Fibroblast of pulmonary artery (primary cell): Measurements from ENCODE around the gene AKAP6.

Experiments used
- DNase-seq: peaks from one replicate; pipeline ENCODE4 v3.0.0-alpha.2; 2010; ENCODE audit warnings: low read depth
- H3K4me3 ChIP-seq: replicated peaks from 2 replicates; pipeline ENCODE4 v1.5.1; 2011; ENCODE audit warnings: low read depth, mild to moderate bottlenecking, control low read depth, low read length, moderate library complexity
- TF ChIP-seq, protein P1 (sequence below): IDR thresholded peaks from 2 replicates; pipeline ENCODE4 v1.5.1; 2011; ENCODE audit warnings: mild to moderate bottlenecking, control low read depth, low read length, inconsistent platforms; ENCODE audit errors: missing control alignments

The AKAP6 gene

DNA sequence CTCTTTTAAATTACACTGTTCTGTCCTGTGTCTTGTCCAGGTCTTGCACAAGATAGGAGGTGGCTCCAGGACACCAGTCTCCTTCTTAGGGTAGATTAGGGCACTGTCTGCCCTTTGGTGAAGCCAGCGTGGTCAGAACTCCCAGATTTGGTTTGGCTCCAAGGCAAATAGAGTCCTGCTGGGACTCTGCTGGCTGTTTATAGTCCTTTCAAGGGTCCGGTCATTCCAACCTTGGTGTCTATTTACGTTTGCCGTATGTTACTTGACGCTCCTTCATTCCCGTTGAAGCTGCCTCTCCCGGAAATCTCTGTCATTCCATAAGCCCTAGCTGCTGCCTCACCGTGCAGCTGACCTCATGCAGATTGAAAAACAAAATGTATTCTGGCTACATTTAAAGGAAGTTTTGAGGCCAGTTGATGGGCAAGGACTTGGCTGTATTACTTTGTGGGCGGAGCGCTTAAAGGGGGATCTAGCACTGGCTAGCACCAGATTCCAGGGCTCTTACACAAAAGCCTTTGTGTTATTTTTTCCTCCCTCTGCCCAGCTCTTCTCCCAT is 180.6 kb downstream of the AKAP6 start:
- peak overlapping the region; percentile 18 for H3K4me3 ChIP-seq
- DNase-seq: peak; percentile 99
- TF ChIP-seq, protein P1, sequence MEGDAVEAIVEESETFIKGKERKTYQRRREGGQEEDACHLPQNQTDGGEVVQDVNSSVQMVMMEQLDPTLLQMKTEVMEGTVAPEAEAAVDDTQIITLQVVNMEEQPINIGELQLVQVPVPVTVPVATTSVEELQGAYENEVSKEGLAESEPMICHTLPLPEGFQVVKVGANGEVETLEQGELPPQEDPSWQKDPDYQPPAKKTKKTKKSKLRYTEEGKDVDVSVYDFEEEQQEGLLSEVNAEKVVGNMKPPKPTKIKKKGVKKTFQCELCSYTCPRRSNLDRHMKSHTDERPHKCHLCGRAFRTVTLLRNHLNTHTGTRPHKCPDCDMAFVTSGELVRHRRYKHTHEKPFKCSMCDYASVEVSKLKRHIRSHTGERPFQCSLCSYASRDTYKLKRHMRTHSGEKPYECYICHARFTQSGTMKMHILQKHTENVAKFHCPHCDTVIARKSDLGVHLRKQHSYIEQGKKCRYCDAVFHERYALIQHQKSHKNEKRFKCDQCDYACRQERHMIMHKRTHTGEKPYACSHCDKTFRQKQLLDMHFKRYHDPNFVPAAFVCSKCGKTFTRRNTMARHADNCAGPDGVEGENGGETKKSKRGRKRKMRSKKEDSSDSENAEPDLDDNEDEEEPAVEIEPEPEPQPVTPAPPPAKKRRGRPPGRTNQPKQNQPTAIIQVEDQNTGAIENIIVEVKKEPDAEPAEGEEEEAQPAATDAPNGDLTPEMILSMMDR: no peak

DNA sequence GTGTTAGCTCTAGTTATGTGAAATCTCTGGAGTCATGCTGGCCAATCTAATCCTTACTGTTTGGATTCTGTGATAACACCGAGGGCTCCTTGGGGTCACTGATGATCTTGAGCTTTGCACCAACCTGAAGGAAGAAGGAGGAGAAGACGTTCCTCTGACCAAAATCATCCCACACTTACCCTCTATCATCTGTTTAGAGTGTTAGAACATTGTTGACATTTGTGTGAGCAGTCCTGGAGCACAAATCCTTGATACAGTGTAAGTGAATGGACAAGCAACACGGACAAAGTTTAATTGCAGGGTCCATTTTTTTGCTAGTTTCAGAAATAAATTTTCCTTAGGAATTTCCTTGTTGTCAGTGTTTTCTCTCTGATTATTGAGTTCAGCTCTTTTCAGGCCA is 181.7 kb downstream of the AKAP6 start:
- no peak for DNase-seq
- H3K4me3 ChIP-seq: no peak overlapping the region
- TF ChIP-seq, protein P1: no peak

DNA sequence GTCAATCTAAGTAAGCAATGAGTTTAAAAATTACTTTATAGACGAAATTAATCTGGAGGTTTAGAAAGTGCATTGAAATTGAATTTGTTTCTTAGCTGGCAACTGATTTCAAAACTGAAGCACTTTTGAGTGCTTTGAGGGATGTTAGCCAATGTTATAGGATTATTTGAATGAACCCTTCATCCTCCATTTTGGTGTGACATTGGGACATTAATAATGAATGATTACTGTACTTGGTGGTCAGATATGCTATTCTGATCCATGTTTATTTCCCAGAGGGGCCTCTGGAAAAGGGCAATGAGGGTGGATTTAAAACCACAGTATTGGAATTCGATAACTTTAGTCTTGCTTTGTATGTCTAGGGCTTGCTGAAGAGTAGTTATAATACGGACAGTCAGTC is 183.2 kb downstream of the AKAP6 start:
- no peak for DNase-seq
- TF ChIP-seq, protein P1: no peak
- H3K4me3 ChIP-seq: no peak overlapping the region

DNA sequence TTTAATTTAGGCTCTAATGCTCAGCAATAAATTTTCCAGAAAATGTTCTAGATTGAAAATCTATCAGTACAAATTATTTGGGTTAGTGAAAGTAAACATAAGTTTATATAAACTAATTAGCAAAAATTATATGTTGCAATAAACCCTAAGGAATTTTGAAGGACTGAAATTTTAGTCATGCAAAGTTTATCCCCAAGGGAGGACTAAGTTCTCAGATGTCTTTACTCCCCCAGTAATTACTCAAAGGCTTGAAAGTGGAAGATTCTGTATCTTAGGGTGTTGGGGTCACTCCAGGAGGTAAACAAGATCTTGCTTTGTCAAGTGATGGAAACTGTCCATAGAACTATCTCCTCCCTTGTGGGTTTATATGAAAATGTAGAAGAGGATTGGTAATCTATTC is 183.7 kb downstream of the AKAP6 start:
- DNase-seq: no peak
- TF ChIP-seq, protein P1: no peak
- H3K4me3 ChIP-seq: no peak overlapping the region

DNA sequence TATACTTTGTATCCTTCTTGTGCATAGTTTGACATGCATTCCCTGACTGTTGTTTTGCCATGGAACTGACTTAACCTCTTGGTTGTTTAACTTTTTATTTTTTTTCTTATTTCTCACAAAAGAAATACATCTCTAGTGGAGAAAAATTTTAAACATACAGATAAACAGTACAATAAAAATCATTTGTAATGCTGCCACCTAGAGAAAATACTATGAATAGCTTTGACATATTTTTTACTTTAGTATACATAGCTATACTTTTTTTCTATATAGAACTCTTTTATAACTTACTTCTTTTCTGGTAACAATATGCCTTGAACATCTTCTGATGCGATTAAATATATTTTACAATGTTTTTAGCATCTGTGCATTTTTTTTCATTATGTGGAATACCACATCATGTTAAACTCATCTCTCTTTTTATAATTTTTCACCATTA is 184.5 kb downstream of the AKAP6 start:
- TF ChIP-seq, protein P1: peak; percentile 35
- peak; percentile 42 for DNase-seq
- no peak overlapping the region for H3K4me3 ChIP-seq

DNA sequence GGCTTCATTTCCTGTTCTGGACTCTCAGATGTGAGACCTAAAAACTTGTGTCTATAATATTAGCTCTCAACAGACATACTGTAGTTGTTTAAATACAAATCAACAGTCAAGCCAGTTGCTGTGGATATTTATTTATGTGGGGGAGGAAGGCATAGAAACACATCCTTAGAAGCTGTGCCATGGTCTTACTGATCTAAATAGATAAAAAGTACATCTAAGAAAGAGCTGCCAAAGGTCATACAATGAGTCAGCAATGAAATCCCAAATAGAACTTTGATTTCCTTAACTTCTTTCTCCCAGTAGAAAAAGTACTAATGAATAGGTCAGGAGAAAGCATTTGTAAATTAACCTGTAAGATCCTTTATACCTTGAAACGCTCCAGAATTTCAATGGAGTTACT is 185.1 kb downstream of the AKAP6 start:
- peak; percentile 19 for DNase-seq
- TF ChIP-seq, protein P1: no peak
- no peak overlapping the region for H3K4me3 ChIP-seq

DNA sequence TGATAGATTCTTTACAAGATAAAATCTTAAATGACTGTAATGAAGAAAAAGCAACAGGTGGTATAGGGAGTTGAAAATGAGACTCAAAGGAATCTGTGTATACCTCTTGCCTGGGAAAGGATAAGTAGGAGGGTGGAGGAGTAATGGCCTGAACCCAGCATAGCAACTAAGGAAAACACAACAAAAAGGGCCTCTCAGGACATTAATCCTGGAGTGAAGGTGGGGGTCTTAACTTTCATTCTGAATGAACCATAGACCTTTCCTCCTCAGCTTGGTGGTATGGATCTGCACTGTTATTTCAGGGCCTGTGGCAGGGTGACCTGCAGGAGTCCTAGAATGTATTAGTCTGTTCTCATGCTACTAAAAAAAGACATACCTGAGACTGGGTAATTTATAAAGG is 185.6 kb downstream of the AKAP6 start:
- no peak overlapping the region for H3K4me3 ChIP-seq
- TF ChIP-seq, protein P1: no peak
- no peak for DNase-seq
